ENCODE results near the gene ZSCAN31.
A peak's percentile ranks its signal among the peaks of the same experiment; 100 is the strongest.
"Not testable (repeated sequence)": the region's sequence is repeated elsewhere in the genome, so short reads cannot be mapped to it uniquely, and the experiment has no call there.

ZSCAN31 gene

GRCh38 chr6:28335564-28336283, at the start of gene ZSCAN31:
TSS of gene ZSCAN31 (minus strand) at chr6:28336148. CDS start at chr6:28329683, 6,465 bp downstream.
- no peak for DNase-seq

GRCh38 chr6:28384143-28384533, 48.2 kb upstream of the ZSCAN31 start:
- no peak for DNase-seq

GRCh38 chr6:28383235-28384142, 47.5 kb upstream of the ZSCAN31 start:
- no peak for DNase-seq

- no peak for DNase-seq
These were observed 44.4 kb upstream of the ZSCAN31 start for GRCh38 chr6:28380381-28380780.

GRCh38 chr6:28378644-28379043, 42.7 kb upstream of the ZSCAN31 start:
- DNase-seq = no peak

GRCh38 chr6:28377879-28378278, 41.9 kb upstream of the ZSCAN31 start:
- DNase-seq = no peak

- DNase-seq = no peak
These were observed 38.0 kb upstream of the ZSCAN31 start for GRCh38 chr6:28373925-28374324.

GRCh38 chr6:28371706-28372451, 35.9 kb upstream of the ZSCAN31 start:
- no peak for DNase-seq

GRCh38 chr6:28371280-28371679, 35.3 kb upstream of the ZSCAN31 start:
- no peak for DNase-seq

- no peak for DNase-seq
These were observed 34.5 kb upstream of the ZSCAN31 start for GRCh38 chr6:28370440-28370839.

GRCh38 chr6:28369463-28369862, 33.5 kb upstream of the ZSCAN31 start:
- DNase-seq = no peak

- DNase-seq = no peak
These were observed 32.6 kb upstream of the ZSCAN31 start for GRCh38 chr6:28368522-28368921.

- not testable (repeated sequence) for DNase-seq
These were observed 29.6 kb upstream of the ZSCAN31 start for GRCh38 chr6:28365590-28365989.

- no peak for DNase-seq
These were observed 25.0 kb upstream of the ZSCAN31 start for GRCh38 chr6:28360961-28361360.

GRCh38 chr6:28359562-28359961, 23.6 kb upstream of the ZSCAN31 start:
- not testable (repeated sequence) for DNase-seq

GRCh38 chr6:28357036-28357435, 21.1 kb upstream of the ZSCAN31 start:
- DNase-seq = peak; percentile 30 to 55

GRCh38 chr6:28356666-28357020, 20.7 kb upstream of the ZSCAN31 start:
- peak in 1 of 2 experiments; percentile 28 for DNase-seq

- DNase-seq = peak; percentile 84 to 88
These were observed 20.1 kb upstream of the ZSCAN31 start for GRCh38 chr6:28355743-28356665.

- DNase-seq = peak in 1 of 2 experiments; percentile 5
These were observed 19.0 kb upstream of the ZSCAN31 start for GRCh38 chr6:28354688-28355554.

- DNase-seq = peak; percentile 85 to 89
These were observed 18.2 kb upstream of the ZSCAN31 start for GRCh38 chr6:28353981-28354676.
